ENCODE results near the gene DCP1B.

DNA sequence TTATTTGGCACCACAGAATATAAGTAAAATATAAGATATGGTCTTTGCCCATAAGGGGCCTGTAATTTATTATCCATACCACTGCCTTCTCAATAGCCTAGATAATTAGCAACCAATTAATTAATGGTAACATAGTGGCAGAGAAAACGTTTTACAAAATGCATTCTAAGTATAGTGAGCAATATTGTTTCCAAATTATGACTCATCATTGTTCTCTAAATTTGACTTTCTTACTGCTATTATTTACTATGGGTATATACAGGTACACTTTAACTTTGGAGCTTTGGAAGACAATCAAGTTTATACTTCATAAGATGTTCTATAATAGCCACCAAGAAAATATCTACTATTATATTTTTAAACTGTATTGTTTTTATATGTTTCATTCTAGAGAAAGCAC, 26.7 kb downstream of the DCP1B start:
- TF ChIP-seq, protein P1, sequence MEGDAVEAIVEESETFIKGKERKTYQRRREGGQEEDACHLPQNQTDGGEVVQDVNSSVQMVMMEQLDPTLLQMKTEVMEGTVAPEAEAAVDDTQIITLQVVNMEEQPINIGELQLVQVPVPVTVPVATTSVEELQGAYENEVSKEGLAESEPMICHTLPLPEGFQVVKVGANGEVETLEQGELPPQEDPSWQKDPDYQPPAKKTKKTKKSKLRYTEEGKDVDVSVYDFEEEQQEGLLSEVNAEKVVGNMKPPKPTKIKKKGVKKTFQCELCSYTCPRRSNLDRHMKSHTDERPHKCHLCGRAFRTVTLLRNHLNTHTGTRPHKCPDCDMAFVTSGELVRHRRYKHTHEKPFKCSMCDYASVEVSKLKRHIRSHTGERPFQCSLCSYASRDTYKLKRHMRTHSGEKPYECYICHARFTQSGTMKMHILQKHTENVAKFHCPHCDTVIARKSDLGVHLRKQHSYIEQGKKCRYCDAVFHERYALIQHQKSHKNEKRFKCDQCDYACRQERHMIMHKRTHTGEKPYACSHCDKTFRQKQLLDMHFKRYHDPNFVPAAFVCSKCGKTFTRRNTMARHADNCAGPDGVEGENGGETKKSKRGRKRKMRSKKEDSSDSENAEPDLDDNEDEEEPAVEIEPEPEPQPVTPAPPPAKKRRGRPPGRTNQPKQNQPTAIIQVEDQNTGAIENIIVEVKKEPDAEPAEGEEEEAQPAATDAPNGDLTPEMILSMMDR (IDR thresholded peaks at IDR 0.05; ENCODE audit: poor library complexity) = no peak
- TF ChIP-seq EZH2 (IDR thresholded peaks at IDR 0.05; ENCODE audit: borderline replicate concordance) (no peak), EZH2phosphoT487 (IDR thresholded peaks at IDR 0.05; ENCODE audit: low read depth, severe bottlenecking, unreplicated experiment) (no peak)

Data from hepatocyte (in vitro differentiated cells).